Vagina (tissue), 2 donors: ENCODE results near the gene KIAA0825.

Source experiments
- CTCF ChIP-seq, 3 experiments: fragments of 450-650 bp in 2 of 3; fragments of 200-600 bp in 1 of 3; sonication (generic) in 1 of 3; IDR thresholded peaks; one replicate each; pipeline ENCODE4 v1.5.1; 2017 to 2019; ENCODE audit warnings: antibody characterized with exemption in 3 of 3, mild to moderate bottlenecking in 2 of 3, moderate library complexity in 2 of 3
- POLR2AphosphoS5 ChIP-seq, 2 donors: sonication (generic); formaldehyde crosslinking; IDR thresholded peaks; one replicate each; pipeline ENCODE4 v1.9.0; 2017; ENCODE audit warnings: antibody characterized with exemption in 2 of 2, mild to moderate bottlenecking in 2 of 2, low read depth in 1 of 2; ENCODE audit not compliant: insufficient read depth in 1 of 2

GRCh38 chr5:94614156-94614805, 4.1 kb downstream of the KIAA0825 start:
- TF ChIP-seq CTCF (IDR thresholded peaks at IDR 0.05) (no peak), POLR2AphosphoS5 (IDR thresholded peaks at IDR 0.05; ENCODE audit: insufficient read depth in 1 of 2, low read depth in 1 of 2) (no peak)
